K562 (cell line): ENCODE data around the gene FAM117A. TPM values are rescaled to one million over a fixed set of nuclear protein-coding genes. Genes with fewer than 3 reads are reported as not detected.
"Not testable (repeated sequence)": the region's sequence is repeated elsewhere in the genome, so short reads cannot be mapped to it uniquely, and the experiment has no call there.

Source experiments
- ATAC-seq: fragments of 200-7000 bp; cut with Tn5 transposase; 3 replicates; pipeline ENCODE4 v1.9.1; 2020; ENCODE audit warnings: moderate library complexity
- BruUV-seq: library from RNA; stranded (reverse); fragments of 400-500 nt; replicated peaks from 2 replicates; lab custom pipeline; 2021; lab: Mats Ljungman, UMichigan
- CTCF ChIA-PET: fragments of 300-600 bp; formaldehyde crosslinking; extraction: SDS; loops from one replicate; lab custom pipeline; 2021; ENCODE audit warnings: low intra/inter-chr PET ratio; lab: Yijun Ruan, JAX
- POLR2A ChIA-PET: fragments of 300-600, 350-650 bp; sonication (Branson Sonifier 250); formaldehyde crosslinking; extraction: SDS; loops from one replicate; lab custom pipeline; 2021; ENCODE audit warnings: antibody characterized with exemption, inconsistent platforms; lab: Yijun Ruan, JAX
- DNase-seq, 4 experiments: peaks; one replicate each; pipeline versions ENCODE4 v3.0.0 to v3.0.0-alpha.2; 2011 to 2018; ENCODE audit warnings: low spot score in 3 of 4, mixed read lengths in 3 of 4; ENCODE audit errors: extremely low read depth in 1 of 4
- FAIRE-seq: peaks from 2 replicates; lab custom pipeline; 2011; peaks lifted over from hg19 to GRCh38; lab: Jason Lieb, UNC
- H2AFZ ChIP-seq: 2 replicates; pipeline ENCODE4 v1.6.0; 2011; ENCODE audit warnings: low read depth, low read length, control low read depth, inconsistent platforms
- H3K27ac ChIP-seq: fragments of 200-600 bp; 3 replicates; pipeline ENCODE4 v1.8.0; 2011; ENCODE audit warnings: low read depth, mild to moderate bottlenecking, control low read depth, inconsistent platforms, low read length, moderate library complexity, mixed read lengths; ENCODE audit errors: extremely low read depth
- H3K27me3 ChIP-seq, 2 experiments: fragments of 300-600 bp in 1 of 2; 2 replicates in 1 of 2; 3 replicates in 1 of 2; pipeline versions ENCODE4 v1.6.0 to v1.8.0; 2011; ENCODE audit warnings: inconsistent platforms in 2 of 2, low read length in 2 of 2, mild to moderate bottlenecking in 1 of 2, mixed read lengths in 1 of 2, moderate library complexity in 1 of 2; ENCODE audit not compliant: control insufficient read depth in 2 of 2, insufficient read depth in 2 of 2
- H3K36me3 ChIP-seq: fragments of 300-600 bp; 3 replicates; pipeline ENCODE4 v1.8.0; 2011; ENCODE audit warnings: mild to moderate bottlenecking, low read length, inconsistent platforms; ENCODE audit not compliant: control insufficient read depth, insufficient read depth
- H3K4me1 ChIP-seq, 2 experiments: fragments of 200-600 bp in 1 of 2; replicated peaks in 1 of 2; 2 replicates in 1 of 2; 3 replicates in 1 of 2; pipeline versions ENCODE4 v1.5.1 to v1.8.0; 2011; ENCODE audit warnings: inconsistent platforms in 2 of 2, low read length in 2 of 2, mild to moderate bottlenecking in 1 of 2, mixed read lengths in 1 of 2, moderate library complexity in 1 of 2; ENCODE audit not compliant: control insufficient read depth in 2 of 2, insufficient read depth in 2 of 2
- H3K4me2 ChIP-seq: 2 replicates; pipeline ENCODE4 v1.6.1; 2011; ENCODE audit warnings: low read length, control low read depth, inconsistent platforms, mixed read lengths; ENCODE audit not compliant: insufficient read depth
- H3K4me3 ChIP-seq: fragments of 200-600 bp; sonication (generic), shearing (Covaris generic); 2 replicates; pipeline ENCODE4 v1.5.1; 2016; ENCODE audit warnings: control low read depth, inconsistent platforms
- H3K79me2 ChIP-seq: fragments of 200-600 bp; 3 replicates; pipeline ENCODE4 v1.8.0; 2011; ENCODE audit warnings: low read length, inconsistent platforms; ENCODE audit not compliant: control insufficient read depth, insufficient read depth
- H3K9ac ChIP-seq, 2 experiments: 2 replicates each; pipeline versions ENCODE4 v1.6.0 to v1.6.1; 2011; ENCODE audit warnings: low read depth in 2 of 2, low read length in 2 of 2, control low read depth in 1 of 2, inconsistent platforms in 1 of 2, mild to moderate bottlenecking in 1 of 2, mixed read lengths in 1 of 2; ENCODE audit not compliant: insufficient read depth in 1 of 2
- H3K9me1 ChIP-seq: one replicate; pipeline ENCODE4 v1.6.0; 2011; ENCODE audit warnings: inconsistent platforms, mild to moderate bottlenecking, low read length, moderate library complexity; ENCODE audit not compliant: control insufficient read depth, insufficient read depth
- H3K9me3 ChIP-seq: replicated peaks from 2 replicates; pipeline ENCODE4 v1.5.1; 2011; ENCODE audit warnings: low read depth, low read length, inconsistent platforms; ENCODE audit not compliant: control insufficient read depth, insufficient read depth
- H4K20me1 ChIP-seq: replicated peaks from 2 replicates; pipeline ENCODE4 v1.6.1; 2011; ENCODE audit warnings: low read length, inconsistent platforms, mixed read lengths; ENCODE audit not compliant: control insufficient read depth, insufficient read depth
- MTA2 ChIP-seq: fragments of 450-650 bp; IDR thresholded peaks from 2 replicates; pipeline ENCODE4 v1.6.1; 2016; ENCODE audit warnings: low read depth
- POLR2AphosphoS5 ChIP-seq: IDR thresholded peaks from 2 replicates; pipeline ENCODE4 v1.6.1; 2011; ENCODE audit warnings: mild to moderate bottlenecking, low read depth, low read length, moderate library complexity; ENCODE audit not compliant: control insufficient read depth, insufficient read depth
- SP1 ChIP-seq: sonication (generic); formaldehyde crosslinking; IDR thresholded peaks from 2 replicates; pipeline ENCODE4 v1.8.1; 2022; ENCODE audit warnings: mild to moderate bottlenecking, missing genetic modification reagents
- STAT5A ChIP-seq: IDR thresholded peaks from 2 replicates; pipeline ENCODE4 v1.6.1; 2012; ENCODE audit warnings: low read length, inconsistent platforms, borderline replicate concordance
- TEAD4 ChIP-seq, 2 experiments: sonication (generic) in 1 of 2; formaldehyde crosslinking in 1 of 2; IDR thresholded peaks; 2 replicates each; pipeline versions ENCODE4 v1.6.1 to v1.8.0; 2012 to 2022; ENCODE audit warnings: borderline replicate concordance in 1 of 2, inconsistent platforms in 1 of 2, low read length in 1 of 2, mild to moderate bottlenecking in 1 of 2, missing genetic modification reagents in 1 of 2
- ZNF217 ChIP-seq: sonication (generic); formaldehyde crosslinking; IDR thresholded peaks from 2 replicates; pipeline ENCODE4 v1.8.0; 2022; ENCODE audit warnings: mild to moderate bottlenecking, missing genetic modification reagents
- ZNF76 ChIP-seq: fragments of 250-450 bp; sonication (Bioruptor Pico); IDR thresholded peaks from 2 replicates; pipeline ENCODE4 v1.4.0; 2020; ENCODE audit warnings: mild to moderate bottlenecking, moderate library complexity, borderline replicate concordance
- WGBS: fragments of 100-300 bp; shearing (Covaris generic); methylation state at CpG from one replicate; pipeline ENCODE4 v1.1.6; 2016; ENCODE audit warnings: low coverage, mixed read lengths; ENCODE audit not compliant: insufficient coverage; ENCODE audit errors: missing lambda C conversion rate; 5-methylcytosine and 5-hydroxymethylcytosine counted together
- in situ Hi-C: fragments of 300-500 bp; cut with MboI; formaldehyde crosslinking; loops from 4 replicates; pipeline ENCODE4 v1.15.0; 2018; ENCODE audit warnings: inconsistent platforms, mixed read lengths
- intact Hi-C: fragments of 100-400 bp; cut with micrococcal nuclease; formaldehyde crosslinking; loops from 2 replicates; pipeline ENCODE4 v1.14.2; 2022
- polyA plus RNA-seq, 8 experiments: library from polyadenylated mRNA; depleted of rRNA in 4 of 8; stranded (reverse) in 5 of 8; unstranded in 3 of 8; fragments of >200 nt; fragmentation: Nextera tagmentation in 2 of 8; fragmentation: Illumina TruSeq in 1 of 8; extraction: Ambion mirVana in 2 of 8; extraction: Trizol in 1 of 8; gene quantifications; 2 replicates each; pipeline versions ENCODE4 v1.2.1 to v1.2.3, GENCODE V29; 2011 to 2014; ENCODE audit warnings: inconsistent platforms in 1 of 8, missing spikeins in 1 of 8
- total RNA-seq, 7 experiments: library from RNA; depleted of rRNA in 6 of 7; stranded (reverse); fragments of >200 nt in 6 of 7; fragmentation: Illumina TruSeq in 2 of 7; extraction: Trizol in 2 of 7; gene quantifications; 2 replicates each; pipeline versions ENCODE4 v1.2.1 to v1.2.3, GENCODE V29; 2011 to 2021; ENCODE audit warnings: low replicate concordance in 1 of 7

FAM117A gene
- total and polyA plus RNA-seq, 9 of the 15 experiments (the other 6 are each of a cell fraction or from before 2014, with no cell fraction given): 3.1 to 79.7 (median 36.6) TPM

DNA sequence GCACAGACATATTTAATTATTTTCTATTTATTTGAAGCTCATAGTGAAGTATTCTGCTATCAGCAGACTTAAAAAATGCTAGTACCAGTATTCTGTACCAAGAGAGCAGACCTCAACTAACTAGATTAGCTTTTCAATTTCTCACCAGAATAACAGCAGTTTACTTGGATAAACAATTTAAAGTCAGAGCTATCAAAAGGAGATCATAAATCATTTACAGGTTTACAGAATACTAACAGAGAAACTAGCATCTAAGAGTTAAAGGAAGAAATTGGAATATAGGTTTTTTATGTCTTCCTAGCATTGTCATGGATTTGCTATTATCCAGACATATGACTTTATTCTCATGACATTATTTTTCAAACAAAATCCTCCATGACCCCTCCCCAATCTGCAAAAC, 89.4 kb downstream of the FAM117A start:
- Histone ChIP-seq H3K27ac (no peak overlapping the region), H3K9me3 (no peaks in the 10 kb centered on the region), H3K4me2 (no peak overlapping the region), H3K36me3 (peaks cover 24% of the 10 kb centered on the region), H3K27me3 (no peaks in the 10 kb centered on the region), H3K79me2 (peaks cover 75% of the 10 kb centered on the region), H3K4me3 (no peak overlapping the region), H3K9ac (no peak overlapping the region), H4K20me1 (peaks cover 6% of the 10 kb centered on the region; the same call in 1 of the 2 replicates), H3K9me1 (no peaks in the 10 kb centered on the region), H3K4me1 (peaks cover 7 to 15% of the 10 kb centered on the region in 2 experiments; a peak in 4 of 5 replicates), H2AFZ (no peak overlapping the region)
- TF ChIP-seq ZNF217 (CRISPR knock-in tag): no peak
- no peak for TF ChIP-seq POLR2AphosphoS5
- TF ChIP-seq SP1 (CRISPR knock-in tag): no peak
- TF ChIP-seq STAT5A: no peak
- no peak for TF ChIP-seq MTA2
- TF ChIP-seq TEAD4 (IDR thresholded peaks at IDR 0.05; ENCODE audit: low read length): no peak
- TF ChIP-seq TEAD4 (CRISPR knock-in tag; IDR thresholded peaks at IDR 0.05; ENCODE audit: borderline replicate concordance): no peak
- TF ChIP-seq ZNF76 (CRISPR knock-in tag): no peak
- no TSS peak for BruUV-seq
- no peak for FAIRE-seq
- DNase-seq: no peak
- POLR2A ChIA-PET: interaction anchor here (1.4 kb wide), 1 partner anchor 28 kb away, joined by 5 read pairs; no protein-coding TSS in a partner anchor
- intact Hi-C loops: no loop called here
- CTCF ChIA-PET: no interaction called here
- in situ Hi-C loops: no loop called here
- no peak for ATAC-seq

DNA sequence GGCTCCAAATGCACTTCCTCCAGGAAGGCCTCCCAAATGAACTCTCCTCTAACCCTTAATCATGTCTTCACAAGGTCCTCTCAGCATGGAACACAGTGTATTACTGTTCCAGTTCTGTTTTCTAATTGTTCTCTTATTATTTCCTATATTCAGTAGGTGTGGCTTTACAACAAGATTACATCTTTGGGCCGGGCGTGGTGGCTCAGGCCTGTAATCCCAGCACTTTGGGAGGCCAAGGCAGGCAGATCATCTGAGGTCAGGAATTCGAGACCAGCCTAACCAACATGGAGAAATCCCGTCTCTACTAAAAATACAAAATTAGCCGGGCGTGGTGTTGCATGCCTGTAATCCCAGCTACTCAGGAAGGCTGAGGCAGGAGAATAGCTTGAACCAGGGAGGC, 90.3 kb downstream of the FAM117A start:
- H3K9me1 ChIP-seq, H3K4me3 ChIP-seq, FAIRE-seq, in situ Hi-C loops, intact Hi-C loops, H4K20me1 ChIP-seq, DNase-seq, H3K27me3 ChIP-seq, BruUV-seq, ATAC-seq, H3K9me3 ChIP-seq, H3K4me2 ChIP-seq, H3K27ac ChIP-seq, CTCF ChIA-PET, H3K9ac ChIP-seq, H2AFZ ChIP-seq: not testable (repeated sequence)
- Histone ChIP-seq H3K36me3 (peaks cover 24% of the 10 kb centered on the region), H3K79me2 (peaks cover 76% of the 10 kb centered on the region), H3K4me1 (peaks cover 7 to 15% of the 10 kb centered on the region in 2 experiments; a peak in 4 of 5 replicates)
- 60% methylated on average over 6 of the region's 6 CpGs for WGBS
- POLR2A ChIA-PET: interaction anchor here (1.4 kb wide), 1 partner anchor 27 kb away, joined by 5 read pairs; no protein-coding TSS in a partner anchor
